HG02885 (cell line): ENCODE measurements around the gene MAN2B2.
A peak's percentile ranks its signal among the peaks of the same experiment; 100 is the strongest.

ENCODE experiments used
- ATAC-seq: cut with Tn5 transposase; IDR thresholded peaks from one replicate; pipeline ENCODE4 v1.9.1; 2021; ENCODE audit warnings: mild to moderate bottlenecking; ENCODE audit not compliant: unreplicated experiment, poor library complexity

Gene MAN2B2

DNA sequence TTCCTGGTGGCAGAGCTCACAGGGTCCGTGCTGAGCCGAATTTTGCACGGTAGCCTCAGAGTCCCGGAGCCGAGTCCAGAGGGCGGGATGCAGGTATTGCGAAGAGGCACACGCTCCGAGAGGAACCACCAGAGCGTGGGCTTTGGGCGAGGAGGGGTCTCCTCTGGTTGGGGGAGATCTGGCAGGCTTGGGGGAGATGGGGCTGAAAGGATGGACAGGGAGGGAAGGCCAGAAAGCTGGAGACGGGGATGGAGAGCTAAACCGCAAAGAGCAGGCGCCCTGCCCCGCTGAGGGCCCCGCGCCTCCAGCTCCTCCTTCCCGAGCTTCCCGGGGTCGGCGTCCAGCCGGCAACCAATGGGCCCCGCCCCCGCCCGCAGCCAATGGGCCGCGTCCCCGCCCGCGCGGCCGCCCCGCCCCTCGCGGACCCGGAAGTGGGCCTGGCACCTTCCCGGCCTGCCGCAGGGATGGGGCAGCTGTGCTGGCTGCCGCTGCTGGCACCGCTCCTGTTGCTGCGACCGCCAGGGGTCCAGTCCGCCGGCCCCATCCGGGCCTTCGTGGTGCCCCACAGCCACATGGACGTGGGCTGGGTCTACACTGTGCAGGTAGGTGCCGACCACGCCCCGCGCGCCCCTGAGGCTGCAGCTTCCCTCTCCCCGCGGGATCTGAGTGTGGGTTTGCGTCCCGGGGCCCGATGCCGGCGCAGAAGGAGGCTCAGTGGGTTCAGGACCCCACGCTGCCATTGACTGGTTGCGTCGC, at the start of gene MAN2B2:
TSS of gene MAN2B2 (plus strand) at position 443 of the 756 bp plus-strand sequence. CDS start at position 465, 22 bp downstream.
- peak; percentile 97 for ATAC-seq

- ATAC-seq: no peak
Measured at GRCh38 chr4:6525474-6525873, 49.5 kb upstream of the MAN2B2 start.

- no peak for ATAC-seq
Measured at GRCh38 chr4:6526156-6526555, 48.8 kb upstream of the MAN2B2 start.

DNA sequence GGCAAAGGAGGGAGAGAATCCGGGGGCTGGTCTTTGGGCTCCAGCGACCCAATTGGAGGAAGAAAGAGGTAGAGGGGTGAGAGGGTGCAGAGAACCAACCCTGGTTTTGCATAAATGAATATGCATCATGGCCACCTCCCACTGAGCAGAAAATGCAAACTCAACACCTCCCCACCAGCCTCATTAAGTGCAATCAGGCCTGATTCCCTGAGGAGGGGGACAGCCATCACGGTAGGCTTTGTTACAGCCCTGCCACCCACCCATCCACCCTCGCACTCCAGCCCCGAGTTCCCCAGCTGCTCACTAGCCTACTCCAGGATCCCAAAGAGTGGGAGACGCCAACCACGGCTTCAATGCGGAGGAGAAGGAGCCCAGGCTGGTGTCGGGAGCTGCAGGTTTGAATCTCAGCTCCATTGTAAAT, 48.3 kb upstream of the MAN2B2 start:
- ATAC-seq: no peak

GRCh38 chr4:6527259-6527658, 47.7 kb upstream of the MAN2B2 start:
- no peak for ATAC-seq

- ATAC-seq: no peak
Measured at GRCh38 chr4:6527683-6528595, 47.0 kb upstream of the MAN2B2 start.

DNA sequence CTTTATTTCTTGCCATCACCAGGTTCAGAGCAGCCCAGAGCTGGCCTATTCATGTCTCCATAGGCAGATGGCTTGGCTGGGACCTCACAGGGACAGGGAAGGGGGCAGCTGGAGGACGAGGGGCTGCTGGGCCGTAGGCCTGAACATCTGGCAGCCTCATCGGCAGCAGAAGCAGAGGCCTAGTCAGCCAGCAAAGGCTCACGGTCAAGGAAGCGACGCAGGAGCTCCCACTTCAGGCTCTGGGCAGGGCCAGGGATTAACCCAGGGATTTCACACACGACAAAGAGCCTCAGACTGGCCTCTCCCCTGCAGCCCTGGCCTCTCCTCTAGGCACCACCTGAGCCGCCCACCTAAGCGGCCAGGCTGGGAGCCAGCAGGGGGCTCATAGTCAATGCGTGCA, 46.0 kb upstream of the MAN2B2 start:
- ATAC-seq: no peak

GRCh38 chr4:6530301-6530700, 44.7 kb upstream of the MAN2B2 start:
- no peak for ATAC-seq

DNA sequence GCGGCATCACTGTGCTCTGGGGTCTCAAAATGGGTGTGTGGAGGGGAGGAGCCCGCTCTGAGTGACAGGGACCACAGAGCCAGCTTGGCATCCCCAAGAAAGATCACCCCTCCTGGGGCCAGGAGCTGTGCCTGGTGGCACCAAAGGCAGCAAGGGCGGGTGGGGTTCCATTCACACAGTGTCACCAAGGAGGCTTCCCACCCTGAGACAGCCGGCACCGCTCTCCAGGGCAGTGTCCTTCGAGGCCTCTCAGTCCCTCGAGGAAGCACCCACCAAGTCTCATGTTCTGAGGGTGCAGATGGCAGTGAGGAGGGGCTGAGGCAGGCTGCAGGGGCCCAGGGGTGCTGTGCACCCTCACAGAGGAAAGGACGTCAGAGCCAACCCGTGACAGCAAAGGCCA, 44.0 kb upstream of the MAN2B2 start:
- ATAC-seq: no peak

DNA sequence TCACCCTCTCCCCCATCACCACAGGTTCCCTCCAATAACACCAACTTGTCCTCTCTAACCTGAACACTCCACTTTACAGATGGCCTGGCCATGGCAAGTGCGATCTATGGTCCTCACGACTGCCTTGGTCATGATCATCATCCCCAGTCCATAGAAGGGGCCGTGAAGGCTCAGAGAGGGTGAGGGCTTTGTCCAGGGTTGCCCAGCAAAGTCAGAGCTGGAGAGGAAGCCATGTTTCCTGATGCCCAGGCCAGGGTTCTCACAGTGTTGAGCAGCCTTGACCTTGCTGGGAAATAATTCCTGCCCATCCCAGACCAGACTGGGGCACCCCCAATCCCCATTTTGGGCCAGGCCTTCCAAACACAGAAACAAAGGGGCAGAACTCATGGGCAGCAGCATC, 42.9 kb upstream of the MAN2B2 start:
- no peak for ATAC-seq

GRCh38 chr4:6532658-6533057, 42.3 kb upstream of the MAN2B2 start:
- ATAC-seq: no peak

- no peak for ATAC-seq
Measured at GRCh38 chr4:6534050-6534449, 40.9 kb upstream of the MAN2B2 start.

GRCh38 chr4:6534618-6535328, 40.2 kb upstream of the MAN2B2 start:
- ATAC-seq: no peak

GRCh38 chr4:6535329-6535692, 39.7 kb upstream of the MAN2B2 start:
- no peak for ATAC-seq

DNA sequence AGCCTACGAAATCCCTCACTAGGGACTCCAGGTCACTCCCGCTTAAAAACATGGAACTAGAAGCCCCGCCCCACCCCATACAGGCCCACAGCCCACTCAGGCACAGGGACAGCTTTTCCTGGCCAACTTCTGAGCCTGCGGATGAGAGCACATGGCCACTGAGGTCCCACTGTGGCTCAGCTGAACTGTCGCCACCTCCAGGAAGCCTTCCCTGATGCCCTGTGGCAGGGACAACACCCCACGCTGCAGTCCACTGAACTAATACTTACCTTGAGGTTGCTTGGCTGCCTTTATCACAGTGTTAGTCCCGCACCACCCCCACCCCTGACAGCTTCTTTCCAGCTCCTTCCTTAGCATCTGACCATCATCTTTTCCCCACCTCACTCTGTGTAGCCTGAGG, 39.3 kb upstream of the MAN2B2 start:
- no peak for ATAC-seq

GRCh38 chr4:6538111-6538510, 36.9 kb upstream of the MAN2B2 start:
- no peak for ATAC-seq

DNA sequence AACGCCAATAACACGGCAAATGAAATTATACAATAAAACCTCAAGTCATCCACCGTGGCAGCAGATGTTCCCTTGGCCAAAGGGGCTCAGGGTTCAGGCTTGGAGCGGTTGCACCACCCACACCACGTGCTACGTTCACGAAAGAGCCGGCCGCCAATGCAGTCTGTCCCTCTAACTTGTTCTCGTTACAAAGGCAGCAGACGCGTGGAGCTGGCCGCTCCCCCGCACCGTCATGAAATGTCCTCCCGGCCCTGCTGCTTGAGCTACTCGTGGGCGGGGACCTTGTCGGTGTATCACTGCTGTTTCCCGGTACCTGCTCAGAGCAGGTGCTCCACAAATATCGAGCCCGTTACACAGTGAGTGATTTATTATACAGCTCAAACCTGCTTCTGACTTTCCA, 36.4 kb upstream of the MAN2B2 start:
- no peak for ATAC-seq

DNA sequence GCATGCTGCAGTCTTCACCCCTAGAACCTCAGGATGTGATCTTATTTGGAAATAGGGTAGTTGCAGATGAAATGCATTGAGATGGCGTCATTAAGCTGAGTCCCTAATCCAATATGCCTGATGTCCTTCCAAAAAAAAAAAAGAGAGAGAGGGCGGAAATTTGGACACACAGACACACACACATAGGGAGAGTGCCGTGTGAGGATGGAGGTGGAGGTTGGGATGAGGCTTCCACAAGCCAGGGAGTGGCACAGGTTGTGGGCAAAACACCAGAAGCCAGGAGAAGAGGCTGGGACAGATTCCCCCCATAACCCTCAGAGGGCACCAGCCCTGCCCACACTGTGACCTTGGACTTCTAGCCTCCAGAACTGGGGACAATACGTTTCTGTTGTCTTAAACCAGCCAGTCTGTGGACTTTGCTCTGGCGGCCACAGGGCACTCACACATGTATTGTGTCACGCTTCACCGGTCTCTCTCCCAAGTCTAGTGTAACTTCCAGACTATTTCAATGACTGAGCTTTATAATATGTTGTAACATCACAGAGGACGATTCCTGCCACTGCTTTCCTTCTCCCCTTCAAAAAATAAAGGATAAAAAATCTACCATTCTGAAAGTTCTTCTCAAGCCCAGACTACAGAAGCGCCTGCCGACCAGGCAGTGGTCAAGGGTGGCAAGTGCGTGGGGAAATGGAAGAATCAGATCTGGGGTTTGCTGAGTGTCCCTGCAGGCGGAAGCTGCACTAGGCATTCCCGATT, 35.8 kb upstream of the MAN2B2 start:
- ATAC-seq: no peak

GRCh38 chr4:6540879-6541278, 34.1 kb upstream of the MAN2B2 start:
- no peak for ATAC-seq

GRCh38 chr4:6541789-6542188, 33.2 kb upstream of the MAN2B2 start:
- ATAC-seq: no peak
